Esophagus muscularis mucosa (tissue), 4 donors: Measurements from ENCODE around the gene CNTNAP2.

ENCODE experiments used
- EP300 ChIP-seq: sonication (generic); formaldehyde crosslinking; IDR thresholded peaks from one replicate; pipeline ENCODE4 v1.6.1; 2017; ENCODE audit warnings: antibody characterized with exemption
- POLR2A ChIP-seq: fragments of 450-650 bp; IDR thresholded peaks from one replicate; pipeline ENCODE4 v1.6.1; 2017; ENCODE audit warnings: antibody characterized with exemption, moderate library complexity, mild to moderate bottlenecking, low read depth
- TF ChIP-seq, protein P1 (sequence below), 3 experiments: fragments of 200-600 bp in 2 of 3; fragments of 450-650 bp in 1 of 3; sonication (generic) in 2 of 3; IDR thresholded peaks; one replicate each; pipeline ENCODE4 v1.5.1; 2017 to 2019; ENCODE audit warnings: antibody characterized with exemption in 3 of 3, mild to moderate bottlenecking in 2 of 3, moderate library complexity in 1 of 3

DNA sequence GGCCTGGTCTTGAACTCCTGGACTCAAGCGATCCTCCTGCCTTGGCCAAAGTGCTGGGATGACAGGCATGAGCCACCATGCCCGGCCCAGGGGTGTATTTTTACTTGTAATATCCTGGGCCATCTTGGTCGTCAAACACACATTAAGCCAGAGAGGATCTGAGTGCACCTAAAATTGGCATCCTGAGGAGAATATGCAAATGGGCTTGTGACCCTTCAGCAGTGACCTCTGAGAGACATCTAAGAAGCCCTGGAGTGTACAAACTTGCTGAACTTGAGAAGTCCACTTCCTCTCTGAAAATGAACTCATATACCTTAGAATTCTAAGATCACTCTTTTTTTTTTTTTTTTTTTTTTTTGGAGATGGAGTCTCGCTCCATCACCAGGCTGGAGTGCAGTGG is 2102.0 kb downstream of the CNTNAP2 start:
- TF ChIP-seq, protein P1, sequence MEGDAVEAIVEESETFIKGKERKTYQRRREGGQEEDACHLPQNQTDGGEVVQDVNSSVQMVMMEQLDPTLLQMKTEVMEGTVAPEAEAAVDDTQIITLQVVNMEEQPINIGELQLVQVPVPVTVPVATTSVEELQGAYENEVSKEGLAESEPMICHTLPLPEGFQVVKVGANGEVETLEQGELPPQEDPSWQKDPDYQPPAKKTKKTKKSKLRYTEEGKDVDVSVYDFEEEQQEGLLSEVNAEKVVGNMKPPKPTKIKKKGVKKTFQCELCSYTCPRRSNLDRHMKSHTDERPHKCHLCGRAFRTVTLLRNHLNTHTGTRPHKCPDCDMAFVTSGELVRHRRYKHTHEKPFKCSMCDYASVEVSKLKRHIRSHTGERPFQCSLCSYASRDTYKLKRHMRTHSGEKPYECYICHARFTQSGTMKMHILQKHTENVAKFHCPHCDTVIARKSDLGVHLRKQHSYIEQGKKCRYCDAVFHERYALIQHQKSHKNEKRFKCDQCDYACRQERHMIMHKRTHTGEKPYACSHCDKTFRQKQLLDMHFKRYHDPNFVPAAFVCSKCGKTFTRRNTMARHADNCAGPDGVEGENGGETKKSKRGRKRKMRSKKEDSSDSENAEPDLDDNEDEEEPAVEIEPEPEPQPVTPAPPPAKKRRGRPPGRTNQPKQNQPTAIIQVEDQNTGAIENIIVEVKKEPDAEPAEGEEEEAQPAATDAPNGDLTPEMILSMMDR (IDR thresholded peaks at IDR 0.05): no peak
- TF ChIP-seq EP300: no peak
- TF ChIP-seq POLR2A: no peak
